ENCODE data around the gene CAMKMT.
A peak's percentile ranks its signal among the peaks of the same experiment; 100 is the strongest.
"Not testable (repeated sequence)": the region's sequence is repeated elsewhere in the genome, so short reads cannot be mapped to it uniquely, and the experiment has no call there.

CAMKMT gene

DNA sequence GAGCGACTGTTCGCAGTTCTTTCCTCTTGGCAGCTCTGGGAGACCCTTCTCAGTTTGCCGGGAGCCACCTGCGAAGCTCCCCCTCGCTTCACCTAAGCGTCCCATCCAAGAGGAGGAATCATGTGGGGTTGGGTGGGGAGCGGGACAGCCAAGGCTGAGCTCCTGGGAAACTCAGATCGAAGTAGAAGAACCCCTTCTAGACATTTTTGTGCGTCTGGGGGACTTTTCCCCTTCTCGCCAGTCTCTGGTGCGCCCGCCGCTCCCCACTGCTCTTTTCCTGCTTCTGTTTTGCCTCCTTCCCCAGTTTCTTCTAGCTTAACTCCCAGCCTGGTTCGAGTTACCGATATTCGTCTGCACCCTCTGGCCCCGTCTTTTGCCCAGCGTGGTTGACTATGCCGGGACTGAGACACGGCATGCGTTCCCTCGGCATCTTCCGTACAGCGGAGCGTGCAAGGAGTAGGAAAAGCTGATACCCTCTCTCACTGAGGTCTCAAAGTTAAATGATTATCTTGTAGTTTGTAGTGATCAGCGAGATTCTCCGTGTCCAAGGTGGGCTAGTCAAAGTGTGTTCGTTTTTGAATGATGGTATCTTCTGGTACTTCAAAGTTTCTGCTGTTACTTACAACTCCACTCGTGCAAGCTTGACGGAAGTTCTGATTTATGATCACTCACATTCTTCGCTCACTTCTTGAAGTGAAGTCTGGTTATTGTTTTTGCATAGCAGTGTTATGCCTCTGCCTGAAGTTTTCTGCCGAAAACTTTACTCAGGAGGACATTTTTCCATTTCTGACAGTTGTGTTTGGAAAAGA lies 664 bp downstream of the CAMKMT start:
- peak; percentile 3 to 11 for DNase-seq

GRCh38 chr2:44364604-44365003 lies 2.9 kb downstream of the CAMKMT start:
- no peak for DNase-seq

- no peak for DNase-seq
These were observed 5.8 kb downstream of the CAMKMT start for GRCh38 chr2:44367591-44367990.

DNA sequence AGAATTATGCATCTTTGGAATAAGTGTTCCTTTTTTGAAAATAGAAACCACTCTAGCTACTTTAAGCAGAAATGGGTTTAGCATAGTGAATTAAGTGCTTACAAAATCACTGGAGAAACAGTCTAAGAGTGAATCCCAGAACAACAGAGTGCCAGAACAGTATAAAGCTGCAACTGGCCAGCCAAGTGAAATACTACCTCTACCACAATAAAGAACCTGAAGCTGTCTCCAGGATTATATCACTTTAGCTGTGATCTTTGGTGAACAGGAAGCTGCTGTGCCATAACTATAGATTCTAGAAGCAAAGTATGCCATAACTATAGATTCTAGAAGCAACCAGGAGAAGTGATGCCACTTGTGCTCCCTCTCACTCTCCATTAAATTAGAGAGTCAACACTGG lies 7.6 kb downstream of the CAMKMT start:
- DNase-seq, result no peak

GRCh38 chr2:44371445-44371844 lies 9.7 kb downstream of the CAMKMT start:
- DNase-seq, result no peak

- DNase-seq, result no peak
These were observed 10.5 kb downstream of the CAMKMT start for GRCh38 chr2:44372246-44372645.

GRCh38 chr2:44377486-44377885 lies 15.7 kb downstream of the CAMKMT start:
- no peak for DNase-seq

DNA sequence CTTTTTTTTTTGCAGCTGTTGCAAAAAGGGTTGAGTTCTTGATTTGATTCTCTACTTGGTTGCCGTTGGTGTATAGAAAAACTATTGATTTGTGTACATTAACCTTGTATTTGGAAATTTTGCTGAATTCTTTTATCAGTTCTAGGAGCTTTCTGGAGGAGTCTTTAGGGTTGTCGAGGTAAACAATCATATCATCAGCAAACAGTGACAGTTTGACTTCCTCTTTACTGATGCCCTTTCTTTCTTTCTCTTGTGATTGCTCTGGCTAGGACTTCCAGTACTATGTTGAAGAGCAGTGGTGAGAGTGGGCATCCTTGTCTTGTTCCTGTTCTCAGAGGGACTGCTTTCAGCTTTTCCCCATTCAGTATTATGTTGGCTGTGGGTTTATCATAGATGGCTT lies 23.5 kb downstream of the CAMKMT start:
- DNase-seq, result not testable (repeated sequence)

GRCh38 chr2:44388877-44389276 lies 27.1 kb downstream of the CAMKMT start:
- DNase-seq, result no peak

- no peak for DNase-seq
These were observed 28.1 kb downstream of the CAMKMT start for GRCh38 chr2:44389895-44390294.

GRCh38 chr2:44392338-44392943 lies 30.7 kb downstream of the CAMKMT start:
- peak; percentile 15 to 23 for DNase-seq

- DNase-seq, result no peak
These were observed 35.9 kb downstream of the CAMKMT start for GRCh38 chr2:44397447-44398175.

GRCh38 chr2:44398243-44398897 lies 36.6 kb downstream of the CAMKMT start:
- no peak for DNase-seq

DNA sequence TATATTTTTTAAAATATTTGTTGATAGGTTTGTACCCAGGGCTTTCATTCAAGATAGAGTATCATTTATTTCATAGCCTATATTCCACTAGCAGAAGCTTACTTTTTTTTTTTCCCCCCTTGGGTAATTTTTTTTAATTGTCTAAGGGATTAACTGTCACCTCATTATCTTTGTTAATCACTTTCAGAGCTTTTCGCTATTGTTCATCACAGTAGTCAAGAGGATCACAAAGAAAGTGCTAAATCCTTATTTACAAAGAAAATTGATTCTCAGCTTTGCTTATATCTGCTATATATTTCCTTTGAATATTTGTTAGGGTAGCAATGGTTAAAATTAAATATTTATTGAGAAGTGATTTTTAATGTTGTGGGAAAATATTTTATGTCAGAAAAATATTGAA lies 59.0 kb downstream of the CAMKMT start:
- DNase-seq, result no peak

- DNase-seq, result no peak
These were observed 62.5 kb downstream of the CAMKMT start for GRCh38 chr2:44424211-44424610.

- DNase-seq, result no peak
These were observed 67.3 kb downstream of the CAMKMT start for GRCh38 chr2:44429034-44429433.

DNA sequence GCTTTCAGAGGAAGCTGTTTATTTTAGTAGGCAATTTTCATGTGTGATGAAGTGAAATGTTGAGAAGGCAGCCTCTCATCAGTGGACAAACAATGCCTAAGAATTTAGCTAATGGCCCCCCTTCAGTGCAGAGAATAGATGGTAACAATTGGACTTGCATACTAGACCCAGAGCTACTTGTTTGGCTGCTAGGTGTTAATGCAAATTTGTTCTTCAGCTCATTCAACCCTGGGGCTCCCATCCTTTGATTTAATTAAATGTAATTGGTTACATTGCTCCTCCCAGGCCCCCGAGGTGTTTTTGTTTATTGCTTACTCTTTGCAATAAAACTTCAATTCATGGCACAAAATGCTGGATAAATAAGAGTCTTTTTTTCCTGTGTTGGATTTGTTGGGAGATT lies 68.6 kb downstream of the CAMKMT start:
- no peak for DNase-seq

- DNase-seq, result no peak
These were observed 72.1 kb downstream of the CAMKMT start for GRCh38 chr2:44433895-44434294.

GRCh38 chr2:44441200-44441599 lies 79.5 kb downstream of the CAMKMT start:
- DNase-seq, result no peak

GRCh38 chr2:44442019-44442418 lies 80.3 kb downstream of the CAMKMT start:
- DNase-seq, result no peak

DNA sequence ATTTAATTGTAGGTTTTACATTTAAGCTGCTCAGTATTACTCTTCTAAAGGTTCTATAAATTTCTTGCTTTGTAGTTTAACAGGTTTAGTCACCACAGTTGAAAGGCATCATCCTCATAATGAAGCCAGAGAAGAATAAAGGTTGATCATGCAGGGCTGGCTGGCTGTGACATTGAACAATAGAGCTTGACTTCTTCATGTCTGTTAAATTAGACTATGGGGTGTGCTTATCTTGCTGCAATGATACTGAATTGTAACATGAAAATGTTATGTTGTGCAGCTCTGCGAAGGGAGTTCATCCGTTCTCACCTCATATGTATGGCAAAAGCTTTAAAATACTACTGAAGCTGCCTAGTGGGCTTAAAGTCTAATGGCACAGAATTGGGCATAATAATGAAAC lies 81.8 kb downstream of the CAMKMT start:
- DNase-seq, result no peak

DNA sequence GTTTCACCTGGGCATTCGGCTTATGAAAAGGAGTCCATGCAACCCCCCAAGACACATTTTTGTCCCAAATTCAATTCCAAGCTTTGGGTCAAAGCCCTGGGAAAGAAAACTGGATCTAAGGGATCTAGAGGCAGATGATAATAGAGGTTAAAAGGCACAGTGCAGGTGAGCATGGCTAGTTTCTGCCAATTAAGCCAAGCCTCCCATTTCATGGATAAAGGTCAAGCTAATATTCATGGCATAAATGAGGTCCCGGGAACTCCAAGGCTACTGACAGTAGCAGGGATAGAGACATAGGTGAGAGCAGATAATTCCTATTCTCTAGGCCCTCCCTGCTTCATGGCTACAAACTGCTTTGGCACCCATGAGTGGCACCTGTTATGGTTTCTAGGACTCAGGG lies 83.1 kb downstream of the CAMKMT start:
- DNase-seq, result no peak

- DNase-seq, result no peak
These were observed 87.2 kb downstream of the CAMKMT start for GRCh38 chr2:44448860-44449527.

All from SHP77 (cell line).